Ascending aorta (tissue), 2 donors: ENCODE data around the gene KRT72. TPM values are rescaled to one million over a fixed set of nuclear protein-coding genes. Genes with fewer than 3 reads are reported as not detected.

Experiments
- DNase-seq, 2 donors: peaks; one replicate each; pipeline ENCODE4 v3.0.0-alpha.2; 2019; ENCODE audit warnings: low spot score in 2 of 2
- H3K27ac ChIP-seq, 2 donors: fragments of 200-600 bp; sonication (generic); one replicate each; pipeline ENCODE4 v1.5.1; 2016 to 2017; ENCODE audit warnings: mild to moderate bottlenecking in 1 of 2
- H3K27me3 ChIP-seq: fragments of 200-600 bp; sonication (generic); one replicate; pipeline ENCODE4 v1.5.1; 2017
- H3K36me3 ChIP-seq, 2 donors: fragments of 200-600 bp; sonication (generic); one replicate each; pipeline ENCODE4 v1.5.1; 2016
- H3K4me1 ChIP-seq, 2 donors: fragments of 200-600 bp; sonication (generic); one replicate each; pipeline ENCODE4 v1.5.1; 2016 to 2017; ENCODE audit warnings: mild to moderate bottlenecking in 1 of 2
- H3K4me3 ChIP-seq, 2 donors: fragments of 200-600 bp; sonication (generic); one replicate each; pipeline ENCODE4 v1.5.1; 2016 to 2017; ENCODE audit warnings: mild to moderate bottlenecking in 1 of 2
- H3K9me3 ChIP-seq, 2 donors: fragments of 200-600 bp; sonication (generic); one replicate each; pipeline ENCODE4 v1.5.1; 2016
- intact Hi-C: fragments of 100-400 bp; cut with DNase I; formaldehyde crosslinking; loops from one replicate; pipeline ENCODE4 v1.15.1; 2023
- total RNA-seq: library from RNA; depleted of rRNA; stranded (reverse); fragments of >200 nt; gene quantifications from one replicate; pipeline ENCODE4 v1.1.0, GENCODE V29; 2016
- TF ChIP-seq, protein P1 (sequence below), 3 experiments: fragments of 200-600 bp in 2 of 3; fragments of 450-650 bp in 1 of 3; sonication (generic) in 2 of 3; IDR thresholded peaks; one replicate each; pipeline ENCODE4 v1.5.1; 2016 to 2019; ENCODE audit warnings: antibody characterized with exemption in 3 of 3, mild to moderate bottlenecking in 1 of 3, moderate library complexity in 1 of 3

Gene KRT72
- total RNA-seq, 1 donor from 2014 or later, result not detected

DNA sequence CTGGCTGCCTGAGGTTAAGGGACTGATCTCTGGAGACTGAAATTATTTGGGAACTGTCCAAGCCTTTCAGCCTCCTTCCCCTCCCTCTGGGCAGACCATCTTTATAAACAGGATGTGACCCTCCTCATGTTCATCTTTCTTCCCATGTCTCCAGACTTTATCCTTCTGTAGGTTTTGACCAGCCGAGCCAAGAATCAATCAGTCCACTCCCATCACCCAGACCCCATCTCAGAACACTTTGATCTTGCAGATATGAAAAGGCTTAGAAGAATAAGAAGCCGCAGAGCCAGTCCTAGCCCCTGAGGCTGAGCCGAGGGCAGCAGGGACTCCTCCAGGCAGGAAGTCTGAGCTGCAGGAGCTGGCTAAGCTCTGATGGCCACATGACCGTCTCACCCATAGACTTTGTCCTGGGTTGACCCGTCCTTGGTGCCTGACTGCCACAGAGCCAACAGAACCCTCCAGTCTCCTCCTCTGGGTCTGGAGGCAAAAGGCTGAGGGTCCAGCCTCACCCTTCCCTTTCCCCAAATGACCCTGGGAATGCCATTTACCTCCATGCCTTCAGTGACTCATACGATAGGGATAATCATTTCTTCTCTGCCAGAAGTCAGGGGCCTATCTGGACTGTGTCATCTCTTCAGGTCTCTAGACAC lies 49.9 kb downstream of the KRT72 start:
- H3K36me3 ChIP-seq, result no peaks in the 10 kb centered on the region

DNA sequence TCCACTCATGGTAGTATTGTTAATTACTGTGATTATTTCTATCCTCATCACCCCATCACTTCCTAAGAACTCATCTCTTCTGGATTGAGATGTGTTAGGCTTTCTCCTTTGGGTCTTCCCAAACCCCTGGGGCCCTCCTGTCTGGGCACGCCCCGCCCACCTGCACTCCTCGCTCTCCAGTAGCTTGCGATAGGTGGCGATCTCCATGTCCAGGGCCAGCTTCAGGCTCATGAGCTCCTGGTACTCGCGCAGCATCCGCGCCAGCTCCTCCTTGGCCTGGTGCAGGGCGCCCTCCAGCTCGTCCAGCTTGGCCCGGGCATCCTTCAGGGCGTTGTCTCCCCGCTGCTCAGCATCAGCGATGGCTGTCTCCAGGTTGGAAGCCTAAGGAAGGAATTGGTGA lies 55.1 kb downstream of the KRT72 start:
- H3K36me3 ChIP-seq, result no peaks in the 10 kb centered on the region
- DNase-seq, result no peak
- H3K27ac ChIP-seq, result no peak overlapping the region
- intact Hi-C loops, result no loop called here
- no peaks in the 10 kb centered on the region for H3K27me3 ChIP-seq
- no peaks in the 10 kb centered on the region for H3K9me3 ChIP-seq
- H3K4me3 ChIP-seq, result no peak overlapping the region
- H3K4me1 ChIP-seq, result no peaks in the 10 kb centered on the region
- TF ChIP-seq, protein P1, sequence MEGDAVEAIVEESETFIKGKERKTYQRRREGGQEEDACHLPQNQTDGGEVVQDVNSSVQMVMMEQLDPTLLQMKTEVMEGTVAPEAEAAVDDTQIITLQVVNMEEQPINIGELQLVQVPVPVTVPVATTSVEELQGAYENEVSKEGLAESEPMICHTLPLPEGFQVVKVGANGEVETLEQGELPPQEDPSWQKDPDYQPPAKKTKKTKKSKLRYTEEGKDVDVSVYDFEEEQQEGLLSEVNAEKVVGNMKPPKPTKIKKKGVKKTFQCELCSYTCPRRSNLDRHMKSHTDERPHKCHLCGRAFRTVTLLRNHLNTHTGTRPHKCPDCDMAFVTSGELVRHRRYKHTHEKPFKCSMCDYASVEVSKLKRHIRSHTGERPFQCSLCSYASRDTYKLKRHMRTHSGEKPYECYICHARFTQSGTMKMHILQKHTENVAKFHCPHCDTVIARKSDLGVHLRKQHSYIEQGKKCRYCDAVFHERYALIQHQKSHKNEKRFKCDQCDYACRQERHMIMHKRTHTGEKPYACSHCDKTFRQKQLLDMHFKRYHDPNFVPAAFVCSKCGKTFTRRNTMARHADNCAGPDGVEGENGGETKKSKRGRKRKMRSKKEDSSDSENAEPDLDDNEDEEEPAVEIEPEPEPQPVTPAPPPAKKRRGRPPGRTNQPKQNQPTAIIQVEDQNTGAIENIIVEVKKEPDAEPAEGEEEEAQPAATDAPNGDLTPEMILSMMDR (IDR thresholded peaks at IDR 0.05), result no peak

More for the DNA sequence above, 49.9 kb downstream of the KRT72 start:
- TF ChIP-seq, protein P1 (IDR thresholded peaks at IDR 0.05), result no peak
- DNase-seq, result no peak
- Histone ChIP-seq H3K4me1 (no peaks in the 10 kb centered on the region), H3K9me3 (no peaks in the 10 kb centered on the region), H3K4me3 (no peak overlapping the region), H3K27ac (no peak overlapping the region), H3K27me3 (no peaks in the 10 kb centered on the region)
- intact Hi-C loops, result no loop called here

DNA sequence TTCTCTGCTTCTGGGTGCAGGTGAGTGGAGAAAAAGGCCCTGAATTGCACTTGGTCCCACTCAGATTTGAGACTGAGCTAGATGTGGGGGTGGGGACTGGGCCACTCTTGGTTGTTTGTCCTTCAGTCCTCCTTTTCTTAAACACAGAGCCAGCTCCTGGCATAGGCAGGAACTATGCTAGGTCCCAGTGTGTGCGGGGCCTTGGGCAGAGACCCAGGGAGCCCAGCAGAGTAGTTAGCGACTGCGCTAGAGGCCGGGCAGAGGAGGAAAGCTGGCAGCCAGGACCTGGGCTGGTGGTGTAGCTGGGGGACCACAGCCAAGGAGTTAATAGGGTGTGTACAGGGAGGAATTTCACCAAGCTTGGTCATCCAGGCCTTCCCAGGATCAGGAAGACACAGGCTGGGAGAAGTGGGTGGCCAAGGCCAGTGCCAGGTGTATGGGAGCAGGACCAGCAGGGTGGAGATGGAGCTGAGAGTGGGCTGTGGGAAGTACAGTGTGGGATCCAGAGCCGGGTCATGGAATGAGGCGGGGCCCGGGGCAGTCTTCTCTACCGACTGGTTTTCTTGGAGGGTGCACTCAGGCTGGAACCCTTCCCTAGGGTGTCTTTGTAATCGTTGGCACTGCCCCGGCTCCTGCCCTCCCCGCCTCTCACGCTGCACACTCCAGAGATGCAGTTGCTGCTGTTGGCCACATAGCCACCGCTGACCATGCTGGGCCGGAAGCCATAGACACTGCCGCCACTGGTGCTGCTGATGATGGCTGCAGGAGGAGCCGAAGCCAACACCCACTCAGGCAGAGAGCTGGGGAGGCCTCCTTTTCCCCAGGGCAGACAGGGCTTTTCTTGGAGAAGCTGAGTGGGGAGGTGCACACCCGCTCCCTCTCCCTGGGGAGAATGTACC lies 57.0 kb downstream of the KRT72 start:
- H3K4me1 ChIP-seq, result no peaks in the 10 kb centered on the region
- no peak for DNase-seq
- peak overlapping the region; percentile 4 to 72 for H3K27ac ChIP-seq
- H3K4me3 ChIP-seq, result no peak overlapping the region
- TF ChIP-seq, protein P1 (IDR thresholded peaks at IDR 0.05), result peak in 1 of 3 experiments; percentile 21
- intact Hi-C loops, result no loop called here
- no peaks in the 10 kb centered on the region for H3K27me3 ChIP-seq
- no peaks in the 10 kb centered on the region for H3K9me3 ChIP-seq
- H3K36me3 ChIP-seq, result no peaks in the 10 kb centered on the region

DNA sequence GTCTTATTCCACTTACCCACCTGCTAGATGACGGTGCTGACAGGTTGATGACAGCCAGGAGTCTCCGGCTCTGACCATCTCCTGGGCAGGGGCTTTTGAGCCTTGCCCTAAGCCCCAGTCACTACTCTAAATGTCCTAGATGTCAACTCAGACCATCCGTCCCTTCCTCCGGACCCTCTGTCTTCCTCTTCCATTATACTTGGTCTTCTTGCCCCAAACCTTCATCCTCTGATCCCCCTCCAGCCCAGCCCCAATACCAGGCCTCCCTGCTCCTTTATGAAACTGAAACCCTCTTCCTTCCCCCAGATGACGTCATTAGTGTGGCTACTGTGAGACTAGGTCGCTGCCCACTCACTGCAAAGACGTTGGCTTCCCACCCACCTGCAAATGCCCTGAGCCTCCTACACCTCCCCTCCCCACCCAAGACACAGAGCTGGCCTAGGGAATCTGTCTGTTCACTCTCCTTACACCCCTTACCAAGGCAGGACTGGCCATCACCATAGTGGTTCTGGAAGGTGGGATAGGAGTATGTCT lies 58.4 kb downstream of the KRT72 start:
- Histone ChIP-seq H3K27me3 (no peaks in the 10 kb centered on the region), H3K9me3 (no peaks in the 10 kb centered on the region), H3K4me3 (no peak overlapping the region), H3K4me1 (no peaks in the 10 kb centered on the region), H3K27ac (no peak overlapping the region), H3K36me3 (no peaks in the 10 kb centered on the region)
- intact Hi-C loops, result no loop called here
- no peak for DNase-seq
- TF ChIP-seq, protein P1 (IDR thresholded peaks at IDR 0.05), result no peak

DNA sequence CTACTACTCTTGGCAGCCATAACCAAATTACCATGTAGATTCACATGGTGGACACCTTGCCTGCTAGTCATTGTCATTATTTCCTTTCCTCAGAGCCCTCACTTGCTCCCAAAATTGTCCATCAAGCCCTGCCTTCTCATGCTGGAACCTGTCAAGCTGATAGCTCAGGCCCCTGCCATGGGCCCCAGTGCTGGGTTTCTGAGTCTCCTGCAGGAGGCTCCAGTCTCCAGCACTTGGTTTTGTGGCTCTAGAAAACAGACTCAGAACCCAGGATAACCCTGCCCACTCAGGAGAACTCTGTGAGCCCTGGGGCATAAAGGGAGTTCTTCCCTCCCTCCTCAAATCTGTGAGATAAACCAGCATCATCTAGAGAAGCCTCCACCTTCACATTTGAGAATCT lies 59.1 kb downstream of the KRT72 start:
- DNase-seq, result no peak
- TF ChIP-seq, protein P1 (IDR thresholded peaks at IDR 0.05), result no peak
- Histone ChIP-seq H3K27ac (no peak overlapping the region), H3K36me3 (no peaks in the 10 kb centered on the region), H3K4me3 (no peak overlapping the region), H3K4me1 (no peaks in the 10 kb centered on the region), H3K27me3 (no peaks in the 10 kb centered on the region), H3K9me3 (no peaks in the 10 kb centered on the region)
- intact Hi-C loops, result no loop called here
